Fibroblast of lung (primary cell): ENCODE data around the gene SEC61A2. TPM values are rescaled to one million over a fixed set of nuclear protein-coding genes. Genes with fewer than 3 reads are reported as not detected.

Source experiments
- DNase-seq, 2 donors: peaks; one replicate each; pipeline versions ENCODE4 v3.0.0 to v3.0.0-alpha.2; 2010; ENCODE audit warnings: low read depth in 2 of 2
- H2AFZ ChIP-seq: 2 replicates; pipeline ENCODE4 v1.5.1; 2012; ENCODE audit warnings: low read length, control low read depth, inconsistent platforms
- H3K27ac ChIP-seq: 2 replicates; pipeline ENCODE4 v1.5.1; 2011; ENCODE audit warnings: low read length, control low read depth; ENCODE audit not compliant: insufficient read depth
- H3K27me3 ChIP-seq: 2 replicates; pipeline ENCODE4 v1.5.1; 2011; ENCODE audit warnings: mild to moderate bottlenecking, low read length; ENCODE audit not compliant: control insufficient read depth, insufficient read depth
- H3K36me3 ChIP-seq: 2 replicates; pipeline ENCODE4 v1.5.1; 2011; ENCODE audit warnings: low read length; ENCODE audit not compliant: control insufficient read depth, insufficient read depth
- H3K4me1 ChIP-seq: 2 replicates; pipeline ENCODE4 v1.5.1; 2011; ENCODE audit warnings: low read length; ENCODE audit not compliant: control insufficient read depth, insufficient read depth; ENCODE audit errors: extremely low read depth
- H3K4me2 ChIP-seq: 2 replicates; pipeline ENCODE4 v1.5.1; 2011; ENCODE audit warnings: low read length, control low read depth; ENCODE audit not compliant: insufficient read depth; ENCODE audit errors: extremely low read depth
- H3K4me3 ChIP-seq, 4 experiments: fragments of 200-600 bp in 1 of 4; sonication (generic) in 1 of 4; replicated peaks in 1 of 4; 2 replicates each; pipeline ENCODE4 v1.5.1; 2011 to 2016; ENCODE audit warnings: low read length in 4 of 4, low read depth in 3 of 4, mild to moderate bottlenecking in 3 of 4, control low read depth in 2 of 4, inconsistent platforms in 1 of 4, mixed read lengths in 1 of 4; ENCODE audit not compliant: insufficient read depth in 1 of 4; ENCODE audit errors: control extremely low read depth in 1 of 4
- H3K79me2 ChIP-seq: 2 replicates; pipeline ENCODE4 v1.5.1; 2012; ENCODE audit warnings: mild to moderate bottlenecking, low read length, inconsistent platforms; ENCODE audit not compliant: control insufficient read depth, insufficient read depth
- H3K9ac ChIP-seq: 2 replicates; pipeline ENCODE4 v1.5.1; 2011; ENCODE audit warnings: mild to moderate bottlenecking, low read length, control low read depth; ENCODE audit not compliant: insufficient read depth
- H3K9me3 ChIP-seq: 2 replicates; pipeline ENCODE4 v1.5.1; 2012; ENCODE audit warnings: low read depth, low read length; ENCODE audit not compliant: control insufficient read depth, insufficient read depth
- H4K20me1 ChIP-seq: 2 replicates; pipeline ENCODE4 v1.5.1; 2011; ENCODE audit warnings: low read length; ENCODE audit not compliant: control insufficient read depth, insufficient read depth; ENCODE audit errors: extremely low read depth
- EZH2 ChIP-seq: IDR thresholded peaks from 2 replicates; pipeline ENCODE4 v1.5.1; 2012; ENCODE audit warnings: low read length, control low read depth, mild to moderate bottlenecking; ENCODE audit errors: missing control alignments
- polyA plus RNA-seq, 2 donors: library from polyadenylated mRNA; depleted of rRNA in 1 of 2; stranded (reverse) in 1 of 2; unstranded in 1 of 2; fragments of >200 nt; gene quantifications; 2 replicates each; pipeline ENCODE4 v1.2.1, GENCODE V29; 2011 to 2012; ENCODE audit warnings: missing spikeins in 1 of 2
- total RNA-seq: library from RNA; depleted of rRNA; stranded (reverse); fragments of >200 nt; gene quantifications from 2 replicates; pipeline ENCODE4 v1.2.1, GENCODE V29; 2014
- TF ChIP-seq, protein P1 (sequence below), 2 donors: IDR thresholded peaks in 1 of 2; conservative IDR thresholded peaks in 1 of 2; 1 replicate in 1 of 2; 2 replicates in 1 of 2; pipeline ENCODE4 v1.5.1; 2011 to 2012; ENCODE audit warnings: low read length in 2 of 2, control low read depth in 1 of 2, inconsistent platforms in 1 of 2, low read depth in 1 of 2, mild to moderate bottlenecking in 1 of 2

SEC61A2 gene
- total and polyA plus RNA-seq, 2 donors (not counting 1 experiment from before 2014, with no cell fraction given) = 9.2 to 12.8 TPM

DNA sequence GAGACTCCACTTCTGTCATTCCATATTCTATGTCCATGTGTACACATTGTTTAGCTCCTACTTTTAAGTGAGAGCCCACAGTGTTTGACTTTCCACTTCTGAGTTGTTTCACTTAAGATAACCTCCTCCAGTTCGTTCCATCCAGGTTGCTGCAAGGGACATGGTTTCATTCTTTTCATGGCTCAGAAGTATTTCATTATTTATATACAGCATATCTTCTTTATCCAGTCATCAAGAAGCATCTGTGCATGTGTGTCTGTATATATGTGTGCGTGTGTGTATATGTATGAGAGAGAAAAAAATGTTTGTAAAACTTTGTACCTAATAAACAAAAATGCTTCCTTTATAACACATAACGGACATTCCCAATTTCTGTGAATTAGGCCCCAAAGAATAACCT, 6.2 kb downstream of the SEC61A2 start:
- no peak for TF ChIP-seq EZH2
- Histone ChIP-seq H3K36me3 (peaks cover 3% of the 10 kb centered on the region), H3K4me1 (no peaks in the 10 kb centered on the region), H4K20me1 (no peaks in the 10 kb centered on the region), H3K9me3 (no peaks in the 10 kb centered on the region), H3K79me2 (peaks cover 7% of the 10 kb centered on the region), H3K4me3 (no peak overlapping the region), H3K27me3 (no peaks in the 10 kb centered on the region), H3K4me2 (no peak overlapping the region), H3K9ac (no peak overlapping the region), H2AFZ (no peak overlapping the region), H3K27ac (no peak overlapping the region)
- no peak for DNase-seq

- no peak overlapping the region for H3K9ac ChIP-seq
- no peaks in the 10 kb centered on the region for H3K9me3 ChIP-seq
- TF ChIP-seq, protein P1, sequence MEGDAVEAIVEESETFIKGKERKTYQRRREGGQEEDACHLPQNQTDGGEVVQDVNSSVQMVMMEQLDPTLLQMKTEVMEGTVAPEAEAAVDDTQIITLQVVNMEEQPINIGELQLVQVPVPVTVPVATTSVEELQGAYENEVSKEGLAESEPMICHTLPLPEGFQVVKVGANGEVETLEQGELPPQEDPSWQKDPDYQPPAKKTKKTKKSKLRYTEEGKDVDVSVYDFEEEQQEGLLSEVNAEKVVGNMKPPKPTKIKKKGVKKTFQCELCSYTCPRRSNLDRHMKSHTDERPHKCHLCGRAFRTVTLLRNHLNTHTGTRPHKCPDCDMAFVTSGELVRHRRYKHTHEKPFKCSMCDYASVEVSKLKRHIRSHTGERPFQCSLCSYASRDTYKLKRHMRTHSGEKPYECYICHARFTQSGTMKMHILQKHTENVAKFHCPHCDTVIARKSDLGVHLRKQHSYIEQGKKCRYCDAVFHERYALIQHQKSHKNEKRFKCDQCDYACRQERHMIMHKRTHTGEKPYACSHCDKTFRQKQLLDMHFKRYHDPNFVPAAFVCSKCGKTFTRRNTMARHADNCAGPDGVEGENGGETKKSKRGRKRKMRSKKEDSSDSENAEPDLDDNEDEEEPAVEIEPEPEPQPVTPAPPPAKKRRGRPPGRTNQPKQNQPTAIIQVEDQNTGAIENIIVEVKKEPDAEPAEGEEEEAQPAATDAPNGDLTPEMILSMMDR (conservative IDR thresholded peaks at IDR 0.05 in 1 of 2, IDR thresholded peaks at IDR 0.05 in 1 of 2; ENCODE audit: low read depth in 1 of 2, low read length in 2 of 2) = no peak
- no peak for TF ChIP-seq EZH2
- no peak overlapping the region for H3K4me2 ChIP-seq
- no peaks in the 10 kb centered on the region for H4K20me1 ChIP-seq
- no peak overlapping the region for H3K27ac ChIP-seq
- no peak for DNase-seq
- no peak overlapping the region for H3K4me3 ChIP-seq
- no peak overlapping the region for H2AFZ ChIP-seq
- no peaks in the 10 kb centered on the region for H3K27me3 ChIP-seq
- no peaks in the 10 kb centered on the region for H3K79me2 ChIP-seq
- peaks cover 6% of the 10 kb centered on the region for H3K36me3 ChIP-seq
- no peaks in the 10 kb centered on the region for H3K4me1 ChIP-seq
These were observed 10.6 kb downstream of the SEC61A2 start for GRCh38 chr10:12140038-12140437.

DNA sequence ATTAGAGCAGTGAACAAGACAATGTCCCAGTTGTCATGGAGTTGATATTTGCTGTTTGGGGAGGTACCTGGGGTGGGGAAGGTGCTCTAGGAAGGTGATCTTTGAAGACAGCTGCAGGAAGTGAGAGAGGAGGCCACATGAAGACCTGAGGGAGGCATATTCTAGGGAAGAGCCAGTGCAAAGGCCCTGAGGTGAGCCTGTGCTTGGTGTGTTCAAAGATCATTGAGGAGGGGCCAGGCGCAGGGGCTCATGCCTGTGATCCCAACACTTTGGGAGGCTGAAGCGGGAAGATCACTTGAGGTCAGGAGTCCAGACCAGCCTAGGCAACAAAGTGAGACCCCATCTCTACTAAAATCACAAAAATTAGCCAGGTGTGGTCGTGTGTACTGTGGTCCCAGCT, 15.1 kb downstream of the SEC61A2 start:
- TF ChIP-seq, protein P1 (conservative IDR thresholded peaks at IDR 0.05 in 1 of 2, IDR thresholded peaks at IDR 0.05 in 1 of 2; ENCODE audit: low read depth in 1 of 2, low read length in 2 of 2) = no peak
- TF ChIP-seq EZH2 = no peak
- H2AFZ ChIP-seq = no peak overlapping the region

More for the DNA sequence above, 15.1 kb downstream of the SEC61A2 start:
- H4K20me1 ChIP-seq = no peaks in the 10 kb centered on the region
- peaks cover 4% of the 10 kb centered on the region for H3K36me3 ChIP-seq
- H3K9ac ChIP-seq = no peak overlapping the region
- no peak for DNase-seq
- H3K4me1 ChIP-seq = no peaks in the 10 kb centered on the region
- H3K4me3 ChIP-seq = no peak overlapping the region
- H3K9me3 ChIP-seq = no peaks in the 10 kb centered on the region
- H3K27ac ChIP-seq = no peak overlapping the region
- no peaks in the 10 kb centered on the region for H3K27me3 ChIP-seq
- no peak overlapping the region for H3K4me2 ChIP-seq
- H3K79me2 ChIP-seq = no peaks in the 10 kb centered on the region
